Stimulated activated CD4-positive, alpha-beta T cell treated with anti-CD3 and anti-CD28 coated beads, Interleukin-12 subunit alpha, Interleukin-12 subunit beta, amount 100 ng/mL, for 4 hours (primary cell): ENCODE results near the gene RPSA.
"Not testable (repeated sequence)": the region's sequence is repeated elsewhere in the genome, so short reads cannot be mapped to it uniquely, and the experiment has no call there.

Experiments used
- DNase-seq: peaks from one replicate; pipeline ENCODE4 v3.0.0-alpha.2; 2020

Gene RPSA

GRCh38 chr3:39390181-39390580 is 16.3 kb upstream of the RPSA start:
- no peak for DNase-seq

GRCh38 chr3:39396690-39397089 is 9.8 kb upstream of the RPSA start:
- no peak for DNase-seq

- no peak for DNase-seq
Observed at GRCh38 chr3:39398700-39399099, 7.8 kb upstream of the RPSA start.

- no peak for DNase-seq
Observed at GRCh38 chr3:39401983-39402382, 4.5 kb upstream of the RPSA start.

- no peak for DNase-seq
Observed at GRCh38 chr3:39404943-39405686, 1.4 kb upstream of the RPSA start.

GRCh38 chr3:39405687-39406367 is 693 bp upstream of the RPSA start:
- no peak for DNase-seq

- no peak for DNase-seq
Observed at GRCh38 chr3:39407259-39407629, 724 bp downstream of the RPSA start.

- DNase-seq, result no peak
Observed at GRCh38 chr3:39407773-39408492, 1.4 kb downstream of the RPSA start.

- no peak for DNase-seq
Observed at GRCh38 chr3:39408493-39409372, 2.2 kb downstream of the RPSA start.

GRCh38 chr3:39409514-39410136 is 3.1 kb downstream of the RPSA start:
- no peak for DNase-seq

- DNase-seq, result no peak
Observed at GRCh38 chr3:39410893-39411292, 4.4 kb downstream of the RPSA start.

GRCh38 chr3:39412668-39413260 is 6.2 kb downstream of the RPSA start:
- DNase-seq, result no peak

- no peak for DNase-seq
Observed at GRCh38 chr3:39413691-39414420, 7.3 kb downstream of the RPSA start.

GRCh38 chr3:39414421-39414907 is 7.9 kb downstream of the RPSA start:
- no peak for DNase-seq

- not testable (repeated sequence) for DNase-seq
Observed at GRCh38 chr3:39415302-39415701, 8.8 kb downstream of the RPSA start.

- DNase-seq, result no peak
Observed at GRCh38 chr3:39415983-39416382, 9.5 kb downstream of the RPSA start.

- DNase-seq, result not testable (repeated sequence)
Observed at GRCh38 chr3:39416998-39417397, 10.5 kb downstream of the RPSA start.

GRCh38 chr3:39418556-39419225 is 12.2 kb downstream of the RPSA start:
- DNase-seq, result not testable (repeated sequence)

- no peak for DNase-seq
Observed at GRCh38 chr3:39419742-39420315, 13.3 kb downstream of the RPSA start.

GRCh38 chr3:39420543-39420942 is 14.0 kb downstream of the RPSA start:
- no peak for DNase-seq
